NCI-H345 treated with DMSO at 0.1 percent for 48 hours (cell line): ENCODE measurements around the gene RFC2.
"Not testable (repeated sequence)": the region's sequence is repeated elsewhere in the genome, so short reads cannot be mapped to it uniquely, and the experiment has no call there.

Source experiments
- DNase-seq: peaks from one replicate; lab custom pipeline; 2025; ENCODE audit not compliant: unreplicated experiment; lab: John Stamatoyannopoulos, UW

RFC2 gene

DNA sequence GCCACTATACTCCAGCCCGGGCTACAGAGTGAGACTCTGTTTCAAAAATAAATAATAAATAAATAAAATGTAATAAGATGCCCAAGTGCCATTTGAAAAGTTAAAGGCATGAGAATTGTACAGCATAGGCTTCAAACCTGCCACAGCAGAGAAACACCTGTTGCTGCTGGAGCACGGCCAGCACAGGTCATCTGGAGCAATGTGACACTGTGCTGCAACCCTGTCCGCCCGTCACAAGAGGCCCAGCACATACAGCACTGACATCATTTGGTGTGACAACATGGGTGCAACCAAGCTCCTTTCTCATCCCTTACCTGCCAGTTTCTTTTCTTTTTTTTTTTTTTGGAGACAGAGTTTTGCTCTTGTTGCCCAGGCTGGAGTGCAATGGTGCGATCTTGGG lies 1.3 kb downstream of the RFC2 start:
- no peak for DNase-seq

DNA sequence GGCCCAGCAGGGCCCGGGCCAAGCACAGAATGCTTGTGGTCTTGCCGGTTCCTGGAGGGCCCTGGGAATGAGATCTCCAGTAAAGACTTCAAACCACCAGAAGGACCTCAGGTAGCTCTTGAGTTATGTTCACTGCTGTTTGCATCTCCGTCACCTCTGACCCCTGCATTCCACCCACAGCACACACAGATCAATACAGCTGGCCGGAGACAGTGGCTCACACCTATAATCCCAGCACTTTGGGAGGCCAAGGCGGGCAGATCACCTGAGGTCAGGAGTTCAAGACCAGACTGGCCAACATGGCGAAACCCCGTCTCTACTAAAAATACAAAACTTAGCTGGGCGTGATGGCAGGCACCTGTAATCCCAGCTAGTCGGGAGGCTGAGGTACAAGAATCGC lies 5.1 kb downstream of the RFC2 start:
- not testable (repeated sequence) for DNase-seq

DNA sequence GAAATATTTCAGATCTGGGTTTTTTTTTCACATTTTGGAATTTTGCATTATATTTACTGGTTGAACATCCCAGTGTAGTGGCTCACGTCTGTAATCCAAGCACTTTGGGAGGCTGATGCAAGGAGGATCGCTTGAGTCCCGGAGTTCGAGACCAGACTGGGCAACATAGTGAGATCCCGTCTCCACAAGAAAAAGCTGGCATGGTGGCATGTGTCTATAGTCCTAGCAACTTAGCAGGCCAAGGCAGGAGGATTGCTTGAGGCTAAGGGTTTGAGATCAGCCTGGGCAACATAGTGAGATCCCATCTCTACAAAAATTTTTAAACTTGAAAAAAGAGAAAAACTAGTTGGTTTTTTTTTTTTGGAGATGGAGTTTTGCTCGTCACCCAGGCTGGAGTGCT lies 6.0 kb downstream of the RFC2 start:
- no peak for DNase-seq

DNA sequence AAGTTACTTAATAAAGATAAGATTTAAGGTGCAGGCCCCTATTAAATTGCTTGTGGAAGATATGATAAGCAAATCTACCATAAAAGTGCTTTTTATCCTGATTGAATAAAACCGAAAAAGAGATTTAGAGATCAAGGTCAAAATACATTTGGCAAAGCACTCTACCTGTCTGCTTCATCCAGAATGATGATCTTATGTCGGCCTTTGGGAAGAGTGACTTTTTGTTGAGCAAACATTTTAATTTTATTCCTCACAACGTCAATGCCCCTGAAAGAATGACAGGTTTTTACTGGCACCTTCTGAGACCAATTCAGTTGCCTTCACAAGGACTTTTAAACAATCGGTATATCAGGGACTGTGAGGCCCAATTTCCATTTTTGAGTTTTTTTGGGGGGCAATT lies 7.7 kb downstream of the RFC2 start:
- DNase-seq: no peak

DNA sequence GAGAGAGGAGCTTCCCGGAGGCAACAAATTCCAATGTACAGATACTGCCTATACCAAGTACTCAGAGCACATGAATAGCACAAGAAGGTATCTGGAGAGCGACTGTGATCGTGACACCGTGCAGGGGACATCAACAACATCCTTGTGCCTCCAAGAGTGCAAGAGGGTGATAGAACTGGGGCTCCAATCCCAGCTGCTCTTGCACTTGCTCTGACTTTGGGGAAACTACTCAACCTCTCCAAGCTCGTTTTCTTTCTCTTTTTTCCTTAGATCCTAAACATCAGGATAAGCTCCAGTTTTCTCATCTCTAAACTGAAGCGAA lies 12.1 kb downstream of the RFC2 start:
- DNase-seq: no peak

DNA sequence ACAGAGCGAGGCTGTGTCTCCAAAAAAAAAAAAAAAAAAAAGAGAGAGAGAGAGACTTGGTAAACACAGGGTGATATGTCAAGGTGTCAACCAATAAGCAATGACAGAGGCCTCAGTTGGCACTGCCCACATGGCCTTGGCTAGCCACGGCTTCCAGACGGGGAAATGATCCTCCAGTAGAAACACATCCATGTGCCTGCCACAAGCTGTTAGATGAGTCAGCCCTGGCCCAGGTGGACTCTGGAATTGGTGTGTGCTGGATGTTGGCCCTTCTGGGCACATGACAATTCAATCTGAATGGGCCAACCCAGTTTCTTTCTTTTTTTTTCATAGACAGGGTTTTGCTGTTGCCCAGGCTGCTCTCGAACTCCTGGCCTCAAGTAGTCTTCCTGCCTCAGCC lies 13.7 kb downstream of the RFC2 start:
- DNase-seq: no peak

DNA sequence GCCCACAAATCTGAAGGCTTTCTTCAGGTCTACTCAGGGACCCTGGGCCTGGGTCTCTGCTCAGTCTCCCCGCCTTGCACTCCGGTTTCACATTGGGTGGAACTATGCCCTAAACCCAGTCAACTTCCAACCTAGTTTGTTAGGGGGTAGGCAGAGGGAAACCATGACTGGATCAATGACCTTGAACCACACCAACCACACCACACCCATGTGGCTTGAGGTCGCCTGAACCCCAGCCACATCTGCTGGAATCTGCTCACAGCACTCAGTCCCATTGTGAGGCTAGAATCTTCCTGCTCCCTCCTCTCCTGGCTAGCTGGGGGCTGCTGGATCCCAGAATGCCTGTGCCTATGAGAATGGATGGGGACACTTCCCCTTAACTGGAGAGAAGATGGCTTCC lies 17.9 kb downstream of the RFC2 start:
- no peak for DNase-seq

DNA sequence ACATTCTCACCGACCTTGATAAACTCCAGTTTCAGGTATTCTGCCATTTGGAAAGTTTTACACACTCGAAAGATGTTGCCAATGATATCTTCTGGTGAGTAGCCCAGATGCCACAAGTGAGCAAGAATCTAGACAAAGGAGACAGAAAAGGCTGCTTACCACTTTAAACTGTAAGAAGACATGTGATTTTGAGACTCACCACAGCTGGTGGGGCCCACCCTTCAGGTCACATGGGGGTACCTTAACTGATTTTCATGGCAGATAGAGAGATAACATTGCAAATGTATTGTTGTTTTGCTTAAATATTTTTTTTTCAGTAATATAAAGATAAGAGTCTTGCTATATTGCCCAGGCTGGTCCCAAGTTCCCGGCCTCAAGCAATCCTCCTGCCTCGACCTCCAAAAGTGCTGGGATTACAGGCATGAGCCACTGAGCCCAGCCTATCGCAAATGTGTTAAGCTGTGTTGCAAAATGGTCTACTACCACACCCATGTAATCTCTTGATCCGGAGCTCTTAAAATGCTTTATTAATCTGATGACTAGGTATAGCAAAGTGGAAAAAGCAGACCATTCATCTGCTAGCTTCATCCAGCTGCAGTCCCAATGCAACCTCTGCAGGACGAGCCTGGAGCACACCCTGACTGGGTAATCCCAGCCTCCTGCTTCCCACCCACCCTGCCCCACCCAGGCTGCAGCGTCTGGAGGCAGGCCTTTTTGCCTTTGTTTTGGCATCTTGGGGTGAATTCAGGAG lies 18.5 kb downstream of the RFC2 start:
- DNase-seq: no peak

DNA sequence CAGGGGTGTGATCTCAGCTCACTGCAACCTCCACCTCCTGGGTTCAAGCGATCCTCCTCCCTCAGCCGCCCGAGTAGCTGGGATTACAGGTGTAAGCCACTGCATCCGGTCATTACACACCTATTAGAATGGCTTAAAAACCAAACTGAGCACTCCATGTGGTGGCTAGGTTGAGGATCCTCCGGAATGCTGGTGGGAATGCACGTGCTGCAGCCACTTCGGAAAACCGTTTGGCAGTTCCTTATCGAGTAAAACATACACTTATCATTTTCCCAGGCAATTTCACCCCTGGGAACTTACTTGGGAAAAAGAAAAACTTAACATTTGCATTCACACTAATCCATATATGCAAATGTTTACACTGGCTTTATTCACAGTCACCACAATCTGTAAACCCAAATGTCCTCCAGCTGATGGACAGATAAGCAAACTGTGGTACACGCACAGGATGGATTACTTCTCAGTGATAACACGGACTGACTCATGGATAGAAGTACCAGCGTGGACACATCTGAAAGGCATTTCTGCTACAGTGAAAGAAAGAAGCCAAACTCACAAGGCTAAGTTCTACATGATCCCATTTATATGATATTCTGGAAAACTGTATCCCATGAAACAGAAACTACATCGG lies 20.4 kb downstream of the RFC2 start:
- DNase-seq: no peak

DNA sequence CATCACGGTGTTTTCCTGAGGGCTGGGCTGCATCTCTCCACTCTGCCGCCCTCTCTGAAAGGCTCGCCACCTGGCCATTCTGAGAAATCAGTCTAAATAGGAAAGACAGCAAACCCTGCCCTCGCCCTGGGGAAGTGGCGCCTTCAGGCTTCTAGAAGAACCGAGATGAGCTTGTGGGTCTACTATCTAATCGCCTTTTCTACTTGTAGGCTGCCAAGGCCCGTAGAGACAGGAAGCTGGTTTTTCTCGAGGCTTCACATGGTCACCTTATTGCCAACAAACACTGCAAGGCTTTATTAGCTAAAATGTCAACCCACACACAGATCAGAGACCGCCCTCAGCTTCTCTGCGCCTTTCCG lies 23.0 kb downstream of the RFC2 start:
- DNase-seq: no peak

DNA sequence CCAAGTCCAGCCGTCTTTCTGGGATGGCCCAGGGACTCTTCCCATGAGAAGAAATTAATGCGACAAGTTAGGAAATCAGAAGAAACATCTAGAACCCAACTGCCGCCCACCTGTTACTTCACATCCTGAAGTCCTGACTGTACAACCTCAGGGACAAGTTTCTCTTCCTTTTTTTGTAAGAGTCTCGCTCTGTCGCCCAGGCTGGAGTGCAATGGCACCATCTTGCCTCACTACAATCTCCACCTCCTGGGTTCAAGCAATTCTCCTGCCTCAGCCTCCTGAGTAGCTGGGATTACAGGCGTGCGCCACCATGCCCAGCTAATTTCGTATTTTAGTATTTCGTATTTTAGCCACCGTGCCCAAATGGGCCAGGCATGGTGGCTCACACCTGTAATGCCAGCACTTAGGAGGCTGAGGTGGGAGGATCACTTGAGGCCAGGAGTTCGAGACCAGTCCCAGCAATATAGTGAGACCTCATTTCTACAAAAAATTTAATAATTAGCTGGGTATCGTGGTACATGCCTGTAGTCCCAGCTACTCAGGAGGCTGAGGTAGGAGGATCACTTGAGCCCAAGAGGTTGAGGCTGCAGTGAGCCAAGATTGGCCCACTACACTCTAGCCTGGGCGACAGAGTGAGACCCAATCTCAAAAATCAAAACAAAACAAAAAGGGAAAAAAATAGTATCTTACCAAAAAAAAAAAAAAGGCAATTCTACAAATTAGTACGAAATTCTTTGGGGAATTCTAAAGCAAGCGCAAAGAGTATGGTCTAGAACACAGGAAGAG lies 23.6 kb downstream of the RFC2 start:
- DNase-seq: no peak

DNA sequence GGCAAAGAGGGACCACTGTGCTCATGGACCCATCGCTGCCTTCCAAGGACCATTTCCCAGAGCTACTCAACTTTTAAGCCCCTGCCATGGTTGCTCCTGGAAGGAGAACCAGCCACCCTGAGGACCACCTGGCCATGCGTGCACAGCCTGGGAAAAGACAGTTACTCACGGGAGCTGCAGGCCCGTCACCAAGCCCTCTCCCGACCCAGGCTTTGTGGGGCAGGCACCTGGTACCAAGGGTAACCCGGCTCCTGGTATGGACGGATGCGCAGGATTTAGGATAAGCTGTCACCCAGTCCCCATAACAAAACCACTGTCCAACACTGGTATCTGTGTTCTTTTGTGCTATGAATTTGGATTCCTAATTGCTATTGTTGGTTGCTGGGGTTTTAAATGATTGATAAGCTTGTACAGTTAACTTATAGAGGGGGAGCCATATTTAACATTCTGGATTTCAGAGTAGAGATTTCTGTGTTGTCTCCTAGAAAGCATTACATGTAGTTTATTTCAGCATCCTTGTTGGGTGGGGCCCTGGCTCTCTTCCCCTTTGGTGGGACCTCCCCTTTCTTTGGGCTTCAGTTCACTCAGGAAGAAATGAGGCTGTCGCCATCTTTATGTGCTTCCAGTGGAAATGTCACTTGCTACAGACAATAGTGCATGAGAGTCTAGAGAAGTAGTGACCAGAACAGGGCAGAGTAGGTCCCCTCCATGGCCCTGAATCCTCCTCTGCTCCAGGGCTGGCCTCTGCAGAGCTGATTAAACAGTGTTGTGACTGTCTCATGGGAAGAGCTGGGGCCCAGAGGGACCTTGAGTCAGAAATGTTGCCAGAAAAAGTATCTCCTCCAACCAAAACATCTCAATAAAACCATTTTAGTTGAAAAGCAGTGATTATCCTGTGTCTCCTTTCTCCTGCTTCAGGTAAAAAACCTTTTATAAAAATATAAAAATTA lies 25.0 kb downstream of the RFC2 start:
- DNase-seq: no peak

DNA sequence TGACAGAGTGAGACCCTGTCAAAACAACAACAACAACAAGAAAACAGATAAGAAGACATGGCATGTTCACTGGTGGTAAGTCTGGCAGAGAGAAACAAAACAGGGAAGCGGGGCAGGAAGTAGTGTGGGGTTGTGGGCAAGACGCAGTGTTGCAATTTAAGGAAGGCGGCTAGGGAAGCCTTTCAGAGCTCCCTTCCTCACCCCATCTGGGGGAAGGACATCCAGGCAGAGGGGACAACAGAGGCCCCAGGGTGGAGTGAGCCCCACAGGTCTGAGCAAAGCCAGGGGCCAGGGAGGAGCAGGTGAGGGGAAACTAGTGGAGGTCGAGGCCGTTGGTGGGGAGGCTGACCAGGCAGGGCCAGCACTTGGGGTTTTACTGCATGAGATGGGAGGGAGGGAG lies 27.6 kb downstream of the RFC2 start:
- no peak for DNase-seq

DNA sequence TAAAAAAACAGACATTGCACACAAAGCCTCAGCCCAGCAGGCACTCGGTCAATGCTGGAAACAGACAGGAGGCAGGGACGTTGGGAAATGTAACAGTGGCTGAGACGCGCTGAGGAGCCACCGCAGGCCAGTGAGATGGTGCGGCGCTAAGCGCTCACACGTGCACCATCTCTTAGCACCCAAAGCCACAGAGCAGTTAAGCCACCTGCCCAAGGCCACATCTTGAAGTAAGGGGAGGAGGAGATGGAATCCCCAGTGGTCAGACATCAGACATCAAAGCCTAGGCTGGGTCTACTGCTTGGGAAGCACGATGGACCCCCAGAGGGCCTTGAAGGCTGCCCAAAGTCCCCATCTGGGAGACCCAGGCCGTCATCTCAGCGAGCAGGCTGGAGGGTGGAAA lies 28.8 kb downstream of the RFC2 start:
- no peak for DNase-seq

DNA sequence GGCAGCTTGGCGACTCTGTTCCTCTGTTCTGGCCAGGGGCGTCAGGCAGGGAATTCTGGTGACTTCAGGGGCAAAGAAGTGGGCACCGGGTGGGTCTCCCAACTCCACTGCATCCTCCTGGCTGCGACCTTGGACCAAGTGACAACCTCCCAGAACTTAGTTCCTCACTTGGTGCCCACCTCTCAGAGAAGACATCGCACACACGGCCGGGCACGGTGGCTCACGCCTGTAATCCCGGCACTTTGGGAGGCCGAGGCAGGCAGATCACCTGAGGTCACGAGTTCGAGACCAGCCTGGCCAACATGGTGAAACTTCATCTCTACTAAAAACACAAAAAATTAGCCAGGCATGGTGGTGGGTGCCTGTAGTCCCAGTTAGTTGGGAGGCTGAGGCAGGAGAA lies 29.3 kb downstream of the RFC2 start:
- not testable (repeated sequence) for DNase-seq

DNA sequence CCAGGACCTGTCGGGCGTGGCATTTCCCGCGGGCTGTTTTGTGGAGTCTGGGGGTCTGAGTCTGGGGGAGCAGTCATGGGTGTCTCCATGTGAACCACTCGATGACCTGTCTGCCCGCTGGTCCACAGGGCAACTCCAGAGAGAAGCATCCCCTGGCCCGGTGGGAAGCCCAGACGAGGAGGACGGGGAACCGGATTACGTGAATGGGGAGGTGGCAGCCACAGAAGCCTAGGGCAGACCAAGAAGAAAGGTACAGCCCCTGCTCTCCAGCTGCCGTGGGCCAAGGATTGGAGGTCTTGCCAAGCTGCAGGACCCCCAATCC lies 29.7 kb downstream of the RFC2 start:
- DNase-seq: no peak

DNA sequence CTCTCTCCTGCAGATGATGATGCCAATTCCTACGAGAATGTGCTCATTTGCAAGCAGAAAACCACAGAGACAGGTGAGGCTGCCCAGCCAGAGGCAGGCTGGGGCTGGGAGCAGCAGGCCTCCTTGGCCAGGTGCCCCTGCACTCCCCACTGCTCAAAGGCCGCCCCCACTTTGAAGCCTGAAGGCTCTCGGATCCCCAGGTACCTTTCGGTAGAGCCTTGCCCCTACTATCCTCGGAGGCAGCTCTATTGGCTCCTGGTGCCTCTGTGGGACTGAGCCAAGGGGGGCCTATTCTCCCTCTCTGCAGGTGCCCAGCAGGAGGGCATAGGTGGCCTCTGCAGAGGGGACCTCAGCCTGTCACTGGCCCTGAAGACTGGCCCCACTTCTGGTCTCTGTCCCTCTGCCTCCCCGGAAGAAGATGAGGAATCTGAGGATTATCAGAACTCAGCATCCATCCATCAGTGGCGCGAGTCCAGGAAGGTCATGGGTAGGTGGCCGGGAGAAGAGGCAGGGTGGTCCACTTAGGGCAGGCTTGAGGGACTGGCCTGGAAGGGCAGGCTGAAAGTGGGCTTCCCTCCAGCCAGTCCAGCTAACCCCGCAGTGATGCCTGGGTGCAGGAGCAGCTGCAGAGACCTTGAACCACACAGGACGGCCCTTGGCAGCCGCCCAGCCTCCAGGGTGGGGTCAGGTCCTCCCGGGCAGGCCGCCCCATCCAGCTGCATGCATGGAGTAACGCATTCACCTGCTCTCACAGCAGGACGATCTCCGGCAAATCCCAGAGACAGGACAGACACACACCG lies 30.3 kb downstream of the RFC2 start:
- DNase-seq: peak; percentile 14

DNA sequence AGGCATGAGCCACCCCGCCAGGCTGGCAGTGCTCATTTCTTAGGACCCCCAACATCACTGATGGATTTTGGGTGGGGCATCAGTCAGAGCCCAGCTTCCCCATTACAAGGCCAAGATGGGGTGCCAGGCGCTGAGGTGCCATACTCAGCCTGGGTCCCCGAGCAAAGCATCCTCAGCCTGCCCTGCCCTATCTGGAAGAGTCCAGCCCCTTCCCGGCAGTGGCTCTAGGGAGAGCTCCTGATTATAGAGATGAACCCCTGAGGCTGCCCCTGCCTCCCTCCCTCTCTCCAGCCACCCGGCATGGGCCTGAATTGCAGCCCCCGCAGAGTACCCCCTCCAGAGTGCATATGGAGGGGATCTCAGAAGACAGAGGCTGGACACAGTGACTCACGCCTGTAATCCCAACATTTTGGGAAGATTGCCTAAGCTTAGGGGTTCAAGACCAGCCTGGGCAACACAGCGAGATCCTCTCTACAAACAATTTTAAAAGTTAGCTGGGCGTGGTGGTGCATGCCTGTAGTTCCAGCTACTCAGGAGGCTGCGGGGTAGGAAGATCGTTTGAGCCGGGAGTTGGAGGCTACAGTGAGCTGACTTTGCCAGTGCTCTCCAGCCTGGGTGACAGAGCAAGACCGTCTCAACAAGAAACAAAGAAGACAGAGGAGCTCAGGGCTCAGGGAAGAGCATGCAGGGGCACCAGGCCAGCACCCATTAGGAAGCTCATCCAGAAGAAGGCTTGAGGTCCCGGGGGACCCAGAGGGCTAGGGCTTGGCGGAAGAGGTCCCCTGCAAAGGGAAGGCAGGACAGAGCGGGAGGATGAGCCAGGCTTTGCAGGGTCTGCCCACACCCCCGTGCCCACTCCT lies 31.1 kb downstream of the RFC2 start:
- DNase-seq: no peak

DNA sequence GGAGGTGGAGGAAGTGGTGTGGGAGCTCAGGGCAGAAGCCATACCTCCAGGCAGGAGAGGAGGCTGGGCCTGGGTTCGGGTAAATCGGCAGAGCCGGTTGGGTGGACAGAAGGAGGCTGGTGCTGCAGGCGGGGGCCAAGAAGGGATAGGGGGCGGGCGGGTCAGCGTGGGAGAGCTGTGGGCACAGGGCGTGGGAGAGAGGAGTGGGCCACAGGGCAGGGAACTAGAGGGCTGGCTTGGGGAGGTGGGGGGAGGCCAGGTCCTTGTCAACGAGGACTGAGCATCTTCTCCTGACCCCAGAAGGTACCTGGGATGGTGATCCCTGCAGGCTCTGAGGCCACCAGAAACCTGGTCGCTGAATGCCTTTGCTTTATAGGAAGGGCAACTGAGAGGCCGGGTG lies 32.5 kb downstream of the RFC2 start:
- DNase-seq: no peak

DNA sequence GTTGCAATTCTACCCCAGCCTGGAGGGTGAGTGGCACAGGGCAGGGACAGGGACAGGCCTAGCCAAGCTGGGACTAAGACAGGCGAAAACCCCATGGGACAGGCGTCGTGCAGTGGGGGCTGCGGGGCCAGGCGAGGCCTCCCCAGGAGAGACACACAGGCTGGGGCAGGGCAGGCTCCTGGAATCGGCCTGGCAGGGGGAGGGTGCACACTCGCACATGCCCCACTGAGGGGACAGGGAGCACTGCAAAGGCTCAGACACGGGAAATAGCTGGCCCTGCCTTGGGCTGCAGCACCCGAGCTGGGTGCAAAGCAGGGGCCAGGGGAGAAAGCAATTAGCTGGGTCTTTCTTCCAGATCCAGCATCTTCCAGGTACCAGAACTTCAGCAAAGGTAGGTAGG lies 34.0 kb downstream of the RFC2 start:
- DNase-seq: no peak
